GM12872 (cell line): ENCODE results near the gene SLF2.

Source experiments
- CTCF ChIP-seq: IDR thresholded peaks from 3 replicates; pipeline ENCODE4 v1.5.1; 2011; ENCODE audit warnings: low read depth, mild to moderate bottlenecking, low read length, moderate library complexity; ENCODE audit not compliant: insufficient read depth

SLF2 gene

GRCh38 chr10:100967332-100967731 is 54.6 kb downstream of the SLF2 start:
- TF ChIP-seq CTCF: no peak

- TF ChIP-seq CTCF: no peak
Observed at GRCh38 chr10:100968062-100968736, 55.4 kb downstream of the SLF2 start.

- no peak for TF ChIP-seq CTCF
Observed at GRCh38 chr10:100968863-100969186, 56.1 kb downstream of the SLF2 start.

GRCh38 chr10:100969187-100970075 is 56.7 kb downstream of the SLF2 start, which contains the start of gene SEMA4G:
SEMA4G (plus strand) TSS chr10:100969504; CDS start chr10:100972913, 3,409 bp downstream.
- TF ChIP-seq CTCF: peak; percentile 87

GRCh38 chr10:100970076-100970913 is 57.5 kb downstream of the SLF2 start:
- no peak for TF ChIP-seq CTCF

- no peak for TF ChIP-seq CTCF
Observed at GRCh38 chr10:100970914-100971811, 58.4 kb downstream of the SLF2 start.
